Measurements from ENCODE around the gene CHMP2A.

DNA sequence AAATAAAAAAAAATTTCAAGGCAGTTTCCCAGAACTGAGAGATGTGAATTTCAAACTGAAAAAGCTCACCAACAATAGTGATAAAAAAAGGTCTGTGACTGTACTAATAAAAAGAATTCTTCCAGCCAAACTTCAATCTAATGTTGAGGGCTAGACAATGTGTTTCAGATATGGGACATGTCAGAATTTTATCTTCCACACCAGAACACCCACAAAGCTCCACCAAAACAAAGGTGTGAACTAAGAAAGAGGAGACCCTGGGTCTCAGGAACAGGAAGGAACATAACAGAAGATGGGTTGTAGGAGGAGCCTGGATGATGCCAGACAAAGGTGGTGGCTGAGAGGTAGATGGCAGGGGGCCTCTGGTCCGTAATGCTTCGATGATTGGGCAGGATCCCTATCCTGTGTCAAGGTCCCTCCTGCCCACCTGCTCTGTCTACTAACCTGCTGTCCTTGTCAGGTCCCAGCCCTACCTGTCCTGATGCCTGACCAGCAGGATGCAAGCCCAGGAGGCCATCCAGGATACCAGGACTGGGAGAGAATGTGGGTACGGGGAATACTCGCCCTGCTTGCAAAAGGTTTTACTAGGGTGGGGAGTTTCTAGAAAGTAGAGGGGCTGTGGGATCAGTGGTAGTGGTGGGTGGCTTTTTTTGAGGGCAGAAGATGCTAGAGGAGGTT lies 13.7 kb upstream of the CHMP2A start:
- TF ChIP-seq POLR2AphosphoS5 (IDR thresholded peaks at IDR 0.05) (no peak), POLR2A (IDR thresholded peaks at IDR 0.05) (no peak)
- TF ChIP-seq, protein P1, sequence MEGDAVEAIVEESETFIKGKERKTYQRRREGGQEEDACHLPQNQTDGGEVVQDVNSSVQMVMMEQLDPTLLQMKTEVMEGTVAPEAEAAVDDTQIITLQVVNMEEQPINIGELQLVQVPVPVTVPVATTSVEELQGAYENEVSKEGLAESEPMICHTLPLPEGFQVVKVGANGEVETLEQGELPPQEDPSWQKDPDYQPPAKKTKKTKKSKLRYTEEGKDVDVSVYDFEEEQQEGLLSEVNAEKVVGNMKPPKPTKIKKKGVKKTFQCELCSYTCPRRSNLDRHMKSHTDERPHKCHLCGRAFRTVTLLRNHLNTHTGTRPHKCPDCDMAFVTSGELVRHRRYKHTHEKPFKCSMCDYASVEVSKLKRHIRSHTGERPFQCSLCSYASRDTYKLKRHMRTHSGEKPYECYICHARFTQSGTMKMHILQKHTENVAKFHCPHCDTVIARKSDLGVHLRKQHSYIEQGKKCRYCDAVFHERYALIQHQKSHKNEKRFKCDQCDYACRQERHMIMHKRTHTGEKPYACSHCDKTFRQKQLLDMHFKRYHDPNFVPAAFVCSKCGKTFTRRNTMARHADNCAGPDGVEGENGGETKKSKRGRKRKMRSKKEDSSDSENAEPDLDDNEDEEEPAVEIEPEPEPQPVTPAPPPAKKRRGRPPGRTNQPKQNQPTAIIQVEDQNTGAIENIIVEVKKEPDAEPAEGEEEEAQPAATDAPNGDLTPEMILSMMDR (IDR thresholded peaks at IDR 0.05): no peak

Data from prostate gland (tissue), 2 donors.